Measurements from ENCODE around the gene PLXNA1.

The PLXNA1 gene

GRCh38 chr3:126968391-126969390 lies 14.2 kb upstream of the PLXNA1 start:
- DNase-seq = no peak

DNA sequence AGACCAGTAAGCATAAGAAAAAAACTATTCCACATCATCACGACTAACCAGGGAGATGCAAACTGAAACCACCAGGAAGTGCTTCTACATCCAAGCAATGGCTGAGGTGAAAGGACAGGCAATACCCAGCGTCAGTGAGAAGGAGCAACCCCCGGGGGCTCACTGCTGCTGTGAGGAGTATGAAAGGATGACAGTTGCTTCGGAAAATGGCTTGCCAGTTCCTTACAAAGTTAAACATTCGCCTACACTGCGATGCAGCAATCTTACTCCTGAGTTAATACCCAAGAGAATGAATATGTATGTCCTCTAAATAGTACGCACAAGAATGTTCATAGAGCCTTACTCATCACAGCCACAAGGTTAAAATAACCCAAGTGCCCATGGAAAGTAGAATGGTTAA lies 13.3 kb upstream of the PLXNA1 start:
- DNase-seq = no peak

GRCh38 chr3:126970101-126970500 lies 12.8 kb upstream of the PLXNA1 start:
- DNase-seq = no peak

DNA sequence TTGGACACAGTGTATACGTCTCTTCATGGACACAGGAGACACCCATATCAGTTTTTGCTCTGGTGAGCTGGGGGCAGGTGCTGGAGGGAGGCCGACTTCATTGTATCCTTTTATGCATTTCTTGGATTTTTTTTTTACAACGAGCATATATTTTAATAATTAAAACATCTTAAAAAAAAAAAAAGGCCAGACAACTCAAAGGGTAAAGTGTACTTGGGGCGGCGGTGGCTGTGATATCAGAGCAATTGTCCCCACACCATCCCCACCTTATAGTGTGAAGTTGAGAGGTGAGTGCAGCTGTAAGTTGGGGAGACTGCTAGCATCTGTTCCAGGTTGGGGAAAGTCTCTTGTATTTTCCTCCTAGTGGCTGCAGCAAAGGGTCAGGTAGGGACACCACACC lies 12.0 kb upstream of the PLXNA1 start:
- DNase-seq = no peak

DNA sequence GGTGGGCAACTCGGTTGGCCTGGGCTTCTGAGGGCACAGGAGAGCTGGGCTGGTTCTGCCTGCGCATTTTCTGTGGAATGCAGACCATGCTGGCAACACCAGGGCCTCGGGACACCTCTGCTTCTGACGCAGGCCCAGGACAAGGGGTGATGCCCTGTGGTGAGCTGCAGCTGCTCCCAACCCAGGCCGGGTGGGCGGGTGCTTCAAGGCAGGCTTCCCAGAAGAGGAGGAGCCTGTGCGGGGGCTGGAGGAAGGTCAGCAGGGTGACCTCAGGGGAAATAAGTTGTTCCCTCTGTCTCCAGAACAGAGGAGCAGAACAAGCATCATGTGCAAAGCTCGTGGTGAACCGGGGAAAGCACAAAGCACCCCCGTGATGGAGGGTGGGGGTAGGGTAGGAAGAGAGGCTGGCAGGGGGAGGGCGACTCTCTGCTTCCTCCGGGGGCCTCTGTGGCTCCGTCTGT lies 11.0 kb upstream of the PLXNA1 start:
- DNase-seq = no peak

DNA sequence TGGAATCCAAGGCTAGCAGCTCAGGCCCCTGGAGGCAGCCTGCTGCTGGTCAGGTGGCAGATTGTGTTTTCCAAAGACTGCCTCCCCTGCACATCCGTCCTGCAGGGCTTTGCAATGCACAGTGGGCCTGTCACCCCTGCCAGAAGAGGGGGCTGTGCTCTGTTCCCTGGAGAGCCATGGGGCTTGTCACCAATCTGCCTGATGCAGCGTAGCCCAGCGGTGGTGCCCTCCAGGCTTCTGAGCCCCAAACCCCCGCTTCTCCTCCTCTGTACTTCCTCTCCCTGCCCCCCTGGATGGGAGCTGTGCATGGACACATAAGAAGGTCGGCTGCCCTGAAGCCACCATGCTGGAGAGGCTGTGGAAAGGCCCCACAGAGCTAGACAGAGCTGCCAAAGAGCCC lies 10.0 kb upstream of the PLXNA1 start:
- no peak for DNase-seq

DNA sequence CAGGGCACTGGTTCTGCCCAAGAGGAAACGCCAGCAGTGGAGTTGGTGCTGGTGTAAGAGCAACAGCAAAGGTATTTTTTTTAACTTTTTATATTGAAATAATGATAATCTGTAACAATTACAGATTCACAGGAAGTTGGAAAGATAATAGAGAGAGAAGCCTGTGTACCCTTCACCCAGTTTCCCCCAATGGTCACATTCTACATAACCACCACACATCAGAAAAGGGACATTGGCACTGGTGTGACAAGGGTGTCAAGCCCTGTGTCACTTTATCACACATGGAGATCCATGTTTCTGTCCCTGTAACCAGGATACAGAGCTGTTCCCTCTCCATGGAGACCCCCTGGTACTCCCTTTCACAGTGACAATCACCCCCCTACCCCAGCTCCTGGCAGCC lies 9.1 kb upstream of the PLXNA1 start:
- no peak for DNase-seq

DNA sequence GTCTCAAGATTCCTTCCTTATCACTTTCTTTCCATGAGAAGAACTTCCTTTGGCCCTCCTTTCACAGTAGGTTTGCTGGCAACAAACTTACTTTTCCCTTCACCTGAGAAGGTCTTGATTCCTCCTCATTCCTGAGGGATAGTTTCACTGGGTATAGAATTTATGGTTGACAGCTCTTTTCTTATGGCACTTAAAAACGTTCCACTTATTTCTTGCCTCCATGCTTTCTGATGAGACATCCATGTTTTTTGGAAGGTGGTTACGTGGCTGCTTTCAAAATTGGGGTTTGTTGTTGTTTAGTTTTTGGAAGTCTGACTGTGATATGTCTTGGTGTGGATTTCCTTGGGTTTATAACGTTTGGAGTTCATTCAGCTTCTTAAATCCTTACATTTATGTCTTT lies 8.2 kb upstream of the PLXNA1 start:
- no peak for DNase-seq

DNA sequence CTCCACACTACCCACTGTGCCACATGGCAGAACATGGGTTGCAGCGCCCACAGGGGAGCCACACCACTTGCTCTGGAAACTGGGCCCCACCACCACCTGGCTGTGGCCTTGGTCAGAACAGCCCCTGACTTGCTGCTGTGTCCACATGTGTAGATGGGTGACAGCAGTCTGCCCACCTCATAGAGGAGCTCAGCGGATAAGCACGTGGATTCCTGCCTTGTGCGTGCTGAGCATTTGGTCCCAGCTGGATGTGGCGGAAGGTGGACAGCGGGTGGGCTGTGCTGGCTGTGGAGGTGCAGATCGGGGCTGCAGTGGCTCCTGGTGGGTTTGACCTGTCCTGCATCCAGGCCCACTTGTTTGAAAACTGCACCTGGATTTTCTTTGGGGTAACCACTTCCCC lies 6.0 kb upstream of the PLXNA1 start:
- no peak for DNase-seq

GRCh38 chr3:126977821-126978220 lies 5.1 kb upstream of the PLXNA1 start:
- no peak for DNase-seq

DNA sequence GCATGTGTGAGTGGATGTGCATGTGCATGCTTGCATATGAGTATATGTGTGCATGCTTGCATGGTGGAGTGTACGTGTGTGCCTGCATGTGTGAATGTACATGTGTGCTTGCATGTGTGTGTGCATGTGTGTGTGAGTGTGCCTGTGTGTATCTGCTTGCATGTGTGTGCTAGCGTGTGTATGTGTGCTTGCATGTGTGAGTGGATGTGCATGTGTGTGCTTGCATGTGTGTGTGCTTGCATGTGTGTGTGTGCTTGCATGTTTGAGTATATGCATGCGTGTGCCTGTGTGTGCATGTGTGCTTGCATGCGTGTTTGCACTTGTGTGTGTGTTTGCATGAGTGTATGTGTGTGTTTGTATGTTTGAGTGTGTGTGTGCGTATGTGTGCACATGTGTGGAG lies 4.6 kb upstream of the PLXNA1 start:
- no peak for DNase-seq

- no peak for DNase-seq
Measured at GRCh38 chr3:126979046-126979628, 3.8 kb upstream of the PLXNA1 start.

DNA sequence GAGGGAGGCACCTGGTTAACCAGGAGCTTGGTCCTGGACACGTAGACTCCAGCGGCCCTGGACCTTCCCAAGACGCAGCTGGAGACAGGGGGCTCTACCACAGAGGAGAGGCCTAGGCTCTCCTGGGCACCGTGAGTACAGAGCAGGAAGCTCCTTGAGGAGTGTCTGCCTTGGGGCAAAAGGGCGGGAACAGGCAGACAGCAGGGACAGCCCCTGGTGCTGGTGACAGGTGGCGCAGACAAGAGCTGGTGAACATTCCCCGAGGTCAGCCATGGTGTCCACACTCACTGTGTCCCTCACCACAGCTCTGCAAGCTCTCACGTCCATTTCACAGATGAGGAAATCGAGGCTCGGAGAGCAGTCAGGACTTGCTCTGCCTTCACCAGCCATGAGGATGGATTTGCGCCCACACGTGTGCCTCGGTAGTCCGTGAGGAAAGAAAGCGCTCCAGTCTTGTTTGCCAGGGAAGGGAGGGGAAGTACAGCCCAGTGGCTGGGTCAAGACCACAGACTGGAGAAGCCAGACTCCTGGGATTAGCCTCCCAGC lies 2.6 kb upstream of the PLXNA1 start:
- no peak for DNase-seq

DNA sequence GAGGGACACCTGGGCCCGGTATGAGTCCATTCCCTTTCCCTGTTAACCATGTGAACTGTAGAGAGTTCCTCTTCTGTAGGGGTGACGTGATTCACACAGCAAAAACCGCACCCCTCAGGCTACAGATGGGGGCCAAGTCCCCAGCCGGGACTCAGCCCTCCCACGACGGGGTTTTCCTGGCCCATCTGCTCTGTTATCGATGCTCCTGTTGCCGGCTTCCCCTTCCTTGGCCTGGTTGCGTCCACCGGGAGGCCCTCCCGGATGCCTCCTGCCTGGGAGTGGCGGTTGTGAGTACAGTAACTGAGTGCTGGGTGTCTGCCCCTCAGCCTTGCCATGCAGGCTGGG lies 817 bp upstream of the PLXNA1 start:
- no peak for DNase-seq

DNA sequence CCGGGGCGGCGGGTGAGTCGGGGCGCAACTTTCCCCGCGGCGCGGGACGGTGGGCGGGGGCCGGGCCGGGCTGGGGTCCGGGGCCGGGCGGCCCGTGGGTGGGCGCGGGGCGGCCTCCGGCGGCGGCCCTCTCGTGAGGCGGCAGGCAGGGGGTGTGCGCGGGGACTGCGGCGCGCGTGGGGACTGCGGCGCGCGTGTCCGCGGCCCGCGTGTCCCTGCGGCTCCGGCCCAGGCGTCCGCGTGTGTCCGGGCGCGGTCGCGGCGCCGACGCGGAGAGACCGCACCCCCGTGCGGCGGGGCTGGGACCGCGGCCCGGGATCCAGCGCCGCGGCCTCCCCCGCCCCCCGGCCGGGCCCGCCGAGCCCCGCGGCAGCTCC lies 349 bp downstream of the PLXNA1 start:
- no peak for DNase-seq

DNA sequence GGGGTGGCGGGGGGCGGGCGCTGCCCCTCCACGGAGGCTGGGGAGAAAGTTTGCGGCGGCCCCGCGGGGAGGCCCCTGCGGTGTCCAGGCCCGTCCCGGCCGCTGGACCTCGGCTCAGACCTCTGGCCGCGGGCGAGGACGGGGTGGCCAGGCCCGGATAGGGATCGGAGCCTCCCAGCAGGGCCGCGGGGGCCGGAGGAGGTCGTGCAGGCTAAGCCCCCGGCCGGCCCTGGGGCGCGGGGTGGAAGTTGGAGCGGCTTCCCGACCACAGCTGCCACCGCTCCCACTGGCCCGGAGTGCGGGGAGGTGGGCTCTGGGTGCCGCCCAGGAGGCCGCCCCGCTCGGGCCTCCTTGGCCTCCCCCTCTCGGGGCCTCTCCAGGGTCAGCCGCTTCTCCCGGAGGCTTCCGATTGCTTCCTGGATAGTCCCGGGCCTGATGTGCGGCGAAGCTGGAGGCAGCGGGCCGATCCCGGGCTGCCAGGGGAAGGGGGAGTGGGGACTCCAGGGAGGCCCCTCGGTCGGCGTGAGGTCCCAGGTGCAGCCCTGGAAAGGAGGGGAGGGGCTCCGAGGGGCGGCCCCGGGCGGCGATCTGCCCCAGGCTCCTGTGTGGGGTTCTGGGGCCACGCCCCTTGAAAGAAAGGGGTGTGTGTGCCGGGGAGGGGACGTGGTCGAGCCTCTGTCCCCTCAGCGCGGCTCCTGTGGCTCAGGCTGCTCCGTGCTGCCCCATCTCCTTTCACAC lies 907 bp downstream of the PLXNA1 start:
- DNase-seq = peak; percentile 23

DNA sequence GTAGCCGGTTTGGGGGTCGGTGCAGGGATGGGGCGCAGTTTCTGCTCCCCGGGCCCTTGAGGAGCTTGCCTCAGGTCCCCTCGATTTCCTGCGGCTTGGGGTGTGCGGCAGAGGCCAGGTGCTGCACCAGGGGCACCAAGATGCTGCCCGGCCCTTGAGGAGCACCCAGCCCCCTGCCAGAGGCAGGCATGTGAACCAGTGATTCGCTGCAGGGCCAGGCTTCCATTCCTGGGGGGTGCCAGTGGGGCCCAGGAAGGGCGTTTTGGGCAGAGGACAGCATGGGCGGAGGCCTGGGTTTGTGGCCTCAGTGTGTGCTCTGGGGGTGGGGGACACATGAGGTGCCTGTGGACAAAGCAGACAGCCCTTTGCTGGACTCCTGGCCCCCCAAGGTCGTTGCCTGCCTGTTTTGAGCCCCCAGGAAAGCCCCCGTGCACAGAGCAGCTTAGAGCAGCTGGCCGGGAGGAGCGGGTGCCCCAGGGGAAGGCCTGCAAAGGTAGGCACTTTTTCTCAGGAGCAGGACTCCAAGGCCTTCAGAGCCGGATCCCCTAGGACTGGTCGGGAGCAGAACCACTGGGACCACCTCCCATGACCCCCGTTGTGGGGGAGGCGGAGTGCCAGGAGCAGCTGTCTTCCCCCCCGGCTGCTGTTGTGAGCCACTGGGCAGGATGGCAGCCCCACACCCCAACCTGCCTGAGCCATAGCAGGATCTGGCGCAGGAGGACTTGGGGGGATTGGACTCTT lies 1.6 kb downstream of the PLXNA1 start:
- DNase-seq = no peak

GRCh38 chr3:126985132-126985985 lies 2.4 kb downstream of the PLXNA1 start:
- DNase-seq = no peak

DNA sequence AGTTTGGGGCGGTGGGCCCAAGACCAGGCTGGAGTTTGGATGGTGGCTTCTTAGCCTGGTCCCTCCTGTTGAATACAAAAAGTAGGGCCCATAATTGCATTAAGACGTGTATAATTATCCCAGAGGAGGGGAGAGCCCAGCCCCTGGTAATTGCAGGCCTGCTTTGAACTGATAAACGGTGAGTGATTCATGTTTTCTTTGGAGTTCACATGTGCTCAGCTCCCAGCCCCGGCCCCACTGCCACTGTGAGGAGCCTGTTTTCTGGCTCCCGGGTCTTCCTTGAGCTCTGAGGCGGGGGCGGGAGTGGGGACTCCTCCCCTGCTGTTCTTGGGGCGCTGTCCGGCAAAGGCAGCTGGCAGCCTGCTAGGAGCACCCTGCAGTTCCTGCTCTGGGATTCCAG lies 3.1 kb downstream of the PLXNA1 start:
- DNase-seq = no peak

DNA sequence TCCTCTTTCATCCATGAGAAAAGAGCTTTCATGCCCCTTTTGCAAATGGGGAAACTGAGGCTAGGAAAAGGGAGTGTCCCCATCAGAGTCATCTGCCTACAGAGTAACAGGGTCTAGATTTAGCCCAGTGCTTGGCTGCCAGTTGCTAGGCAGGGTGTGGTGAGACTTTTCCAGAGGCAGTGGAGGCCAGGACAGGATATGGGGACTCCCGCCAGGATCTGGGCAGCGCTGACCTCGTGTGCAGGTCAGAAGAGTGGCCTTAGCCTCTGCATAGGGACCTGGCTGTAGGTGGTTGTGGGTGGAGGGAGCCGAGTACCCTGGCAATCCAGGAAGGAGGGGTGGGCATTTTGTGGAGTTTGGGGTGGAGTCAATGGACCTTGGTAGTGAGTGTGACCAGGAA lies 4.2 kb downstream of the PLXNA1 start:
- DNase-seq = no peak

DNA sequence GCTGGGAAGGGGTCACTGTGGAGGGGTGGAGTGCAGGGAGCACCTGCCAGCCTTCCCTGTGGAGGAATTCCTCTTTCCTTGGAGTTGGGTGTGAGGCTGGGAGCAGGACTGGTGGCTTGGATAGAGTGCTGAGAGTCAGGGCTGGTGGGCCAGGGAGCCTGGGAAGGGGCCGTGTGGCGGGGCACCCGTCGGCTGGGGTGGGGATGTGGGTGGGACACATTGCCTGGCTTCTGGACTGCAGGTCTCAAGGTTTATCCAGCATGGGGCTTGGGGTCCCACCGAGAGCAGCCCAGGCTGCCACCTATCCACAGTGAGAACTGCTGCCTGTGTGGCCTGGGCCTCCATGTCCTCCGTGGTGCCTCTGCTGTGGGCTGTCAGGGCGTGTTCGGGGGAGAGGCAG lies 4.7 kb downstream of the PLXNA1 start:
- DNase-seq = no peak

Data from NCI-H1694 (cell line).